GM19099 (cell line): ENCODE results near the gene CDO1.

Source experiments
- POLR2A ChIP-seq: IDR thresholded peaks from 3 replicates; pipeline ENCODE4 v1.6.1; 2011; ENCODE audit warnings: low read depth; ENCODE audit not compliant: insufficient read length; ENCODE audit errors: extremely low read depth

Gene CDO1

DNA sequence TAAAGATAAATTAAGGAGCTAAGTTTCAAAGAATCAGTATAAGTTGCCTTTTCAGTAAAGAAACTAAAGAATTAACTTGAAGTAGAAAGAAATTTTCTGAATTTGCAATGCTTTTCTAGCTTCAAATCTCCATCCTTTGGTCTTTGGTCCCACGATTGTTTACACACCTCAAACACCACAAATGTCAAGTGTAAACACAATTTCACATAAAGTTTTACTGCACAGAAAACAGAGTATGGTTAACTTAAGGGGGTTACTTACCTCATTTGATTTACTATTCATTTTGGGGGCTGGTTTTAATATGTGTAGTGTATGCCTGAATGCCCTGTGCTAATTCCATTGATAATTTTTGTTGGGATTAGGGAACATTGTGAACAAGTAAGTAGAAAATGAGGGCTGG is 4.1 kb downstream of the CDO1 start:
- TF ChIP-seq POLR2A, result no peak

- TF ChIP-seq POLR2A, result no peak
Measured at GRCh38 chr5:115811406-115811805, 5.1 kb downstream of the CDO1 start.

GRCh38 chr5:115810761-115811160 is 5.7 kb downstream of the CDO1 start:
- TF ChIP-seq POLR2A, result no peak

DNA sequence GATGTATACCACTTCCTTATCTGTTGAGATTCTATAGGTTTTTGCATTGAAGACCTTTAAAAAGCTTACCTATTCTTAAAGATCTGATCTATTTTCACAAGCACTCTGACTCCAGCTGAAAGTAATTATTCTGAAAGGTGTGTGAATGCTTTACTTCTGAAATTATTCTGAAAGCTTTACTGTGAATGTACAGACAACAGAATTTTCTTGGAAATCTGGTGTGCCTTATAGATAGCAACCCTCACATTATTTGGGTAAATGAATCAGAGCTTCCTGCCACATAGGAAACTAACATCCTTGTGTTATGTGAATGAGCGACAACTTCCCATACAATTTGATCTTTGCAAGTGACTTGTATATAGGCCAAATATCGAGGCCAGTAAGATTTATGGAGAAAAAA is 6.5 kb downstream of the CDO1 start:
- TF ChIP-seq POLR2A, result no peak

GRCh38 chr5:115807654-115808052 is 8.8 kb downstream of the CDO1 start:
- TF ChIP-seq POLR2A, result no peak

GRCh38 chr5:115806986-115807653 is 9.3 kb downstream of the CDO1 start:
- no peak for TF ChIP-seq POLR2A

DNA sequence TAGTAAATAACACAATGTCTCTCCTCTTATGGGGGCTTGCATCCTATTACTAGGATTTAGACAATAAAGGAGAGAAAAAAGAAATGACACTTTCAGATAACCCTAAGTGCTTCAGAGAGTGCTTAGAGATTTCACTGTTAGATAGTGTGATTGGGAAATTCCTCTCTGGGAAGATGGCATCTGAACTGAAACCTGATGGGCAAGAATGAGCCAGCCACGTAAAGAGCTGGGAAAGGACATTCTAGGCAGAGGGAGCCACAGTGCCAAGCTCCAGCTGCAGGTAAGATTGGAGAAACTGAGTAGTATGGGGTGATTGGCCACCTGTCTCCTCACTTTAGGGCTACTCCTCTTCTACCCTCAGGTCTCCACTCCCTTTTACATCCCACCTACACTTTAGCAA is 14.5 kb downstream of the CDO1 start:
- no peak for TF ChIP-seq POLR2A

GRCh38 chr5:115801152-115801551 is 15.3 kb downstream of the CDO1 start:
- TF ChIP-seq POLR2A, result no peak

DNA sequence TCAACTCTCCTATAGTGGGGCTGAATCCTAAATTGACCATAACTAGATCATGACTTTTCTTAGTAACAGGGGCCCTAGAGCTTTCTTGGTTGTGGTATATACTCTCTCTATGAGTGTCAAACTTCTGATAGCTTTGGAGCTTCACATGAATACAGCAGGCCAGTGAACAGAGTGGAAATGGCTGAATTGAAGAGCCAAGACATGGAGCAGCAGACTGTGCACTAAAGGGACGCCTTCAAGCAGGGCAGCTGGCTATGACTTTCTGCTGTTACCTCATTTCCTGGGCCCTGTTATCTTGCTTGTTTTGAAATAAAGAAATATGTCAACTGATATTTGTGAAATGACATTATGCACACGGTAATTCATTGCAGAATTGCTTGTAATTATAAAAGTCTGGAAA is 16.4 kb downstream of the CDO1 start:
- TF ChIP-seq POLR2A, result no peak

DNA sequence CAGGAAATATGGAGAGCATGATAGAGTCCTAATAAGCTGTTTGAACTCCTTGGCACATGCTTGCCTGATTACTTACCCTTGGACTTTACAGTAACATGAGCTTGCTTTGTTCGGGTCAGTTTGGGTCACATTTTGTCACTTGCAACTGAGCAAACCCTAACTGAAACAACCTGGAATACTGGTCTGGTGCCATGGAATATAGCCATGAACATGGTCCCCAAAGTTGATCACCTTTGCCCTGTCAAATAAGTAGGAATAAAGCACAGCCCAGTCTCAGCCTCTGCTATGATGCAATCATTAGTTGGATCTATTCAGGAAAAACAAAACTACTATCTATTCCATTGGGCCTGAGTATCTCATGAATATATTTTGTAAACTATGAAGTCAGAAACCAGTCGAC is 18.2 kb downstream of the CDO1 start:
- TF ChIP-seq POLR2A, result no peak

DNA sequence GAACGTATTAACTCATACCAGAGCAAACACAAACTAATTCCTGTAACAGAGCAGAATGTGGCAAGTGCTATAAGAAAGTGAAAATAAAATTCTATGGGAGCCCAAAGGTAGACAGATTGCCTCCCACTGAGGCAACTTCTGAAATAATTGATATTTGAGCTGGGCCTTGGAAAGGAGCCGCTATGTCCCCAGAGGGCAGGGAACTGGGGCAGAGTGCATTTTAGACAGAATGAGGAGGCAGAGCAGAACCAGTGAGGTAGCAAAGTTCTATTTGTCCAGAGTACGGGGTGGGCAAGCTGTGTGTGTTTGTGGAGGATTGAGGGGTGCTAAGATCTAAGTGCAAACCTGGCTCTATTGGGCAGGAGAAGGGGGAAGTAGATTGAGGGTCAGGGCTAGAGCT is 19.8 kb downstream of the CDO1 start:
- no peak for TF ChIP-seq POLR2A

- no peak for TF ChIP-seq POLR2A
Measured at GRCh38 chr5:115795700-115796099, 20.8 kb downstream of the CDO1 start.

DNA sequence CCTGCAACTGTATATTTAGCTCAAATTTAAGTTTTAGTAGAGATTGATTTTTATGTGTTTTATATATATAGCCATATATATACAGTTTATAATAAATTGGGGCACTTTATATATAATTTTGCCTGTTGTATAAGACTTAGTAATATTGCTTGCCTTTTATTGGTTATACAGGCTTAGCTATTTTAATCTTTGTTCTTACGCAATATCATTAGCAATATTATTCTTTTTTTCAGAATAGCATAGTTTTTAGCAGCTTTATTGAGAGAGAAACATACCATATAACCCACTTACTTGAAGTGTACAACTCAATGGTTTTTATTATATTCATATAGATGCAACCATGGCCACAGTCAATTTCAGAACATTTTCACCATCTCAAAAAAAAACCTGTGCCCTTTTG is 28.0 kb downstream of the CDO1 start:
- TF ChIP-seq POLR2A, result no peak

DNA sequence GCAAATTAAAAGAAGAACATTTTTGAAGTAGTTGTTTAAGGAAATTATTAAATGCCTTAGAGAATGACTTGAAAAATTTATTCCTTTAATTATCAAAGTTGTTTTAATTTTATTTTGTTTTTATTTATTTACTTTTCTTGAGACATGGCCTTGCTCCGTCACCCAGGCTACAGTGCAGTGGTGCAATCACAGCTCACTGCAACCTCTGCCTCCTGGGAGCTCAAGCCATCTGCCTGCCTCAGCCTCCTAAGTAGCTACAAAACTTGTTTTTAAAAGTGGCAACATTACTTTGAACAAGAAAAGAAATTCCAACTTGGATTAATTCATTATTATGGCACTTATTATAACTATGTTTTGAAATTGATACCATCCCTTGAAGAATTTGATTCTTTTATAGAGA is 29.0 kb downstream of the CDO1 start:
- no peak for TF ChIP-seq POLR2A

DNA sequence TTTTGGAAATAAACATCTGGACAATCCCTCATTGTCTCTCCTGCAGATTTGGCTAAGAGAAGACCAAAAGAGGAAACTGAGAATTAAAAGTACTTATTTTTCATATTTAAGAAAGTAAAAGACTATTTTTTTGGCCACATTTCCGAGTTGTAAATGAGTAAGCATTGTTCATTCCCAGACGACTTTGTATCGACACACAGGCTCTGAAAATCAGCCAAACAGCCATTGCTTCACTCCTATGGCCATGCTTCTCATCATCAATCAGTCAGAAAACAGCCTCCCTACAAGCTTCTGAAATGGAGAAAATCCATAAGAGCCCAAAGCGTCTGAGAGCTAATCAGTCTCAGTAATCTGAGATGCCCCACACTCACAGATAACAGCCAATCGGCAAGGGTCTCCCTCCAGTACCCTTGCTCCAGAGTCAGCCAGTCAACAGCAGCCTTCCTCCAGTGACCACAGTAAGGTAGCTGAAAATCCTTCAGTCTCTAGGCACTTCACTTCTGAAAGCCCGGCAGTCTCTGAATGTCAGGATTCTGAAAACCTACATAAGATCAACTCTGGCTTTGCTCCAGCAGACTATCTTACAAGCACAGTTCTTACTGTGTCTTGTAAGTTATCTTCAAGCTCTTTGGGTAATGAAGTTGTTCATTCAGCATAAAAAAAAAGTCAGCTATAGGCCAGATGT is 30.9 kb downstream of the CDO1 start:
- TF ChIP-seq POLR2A, result no peak

DNA sequence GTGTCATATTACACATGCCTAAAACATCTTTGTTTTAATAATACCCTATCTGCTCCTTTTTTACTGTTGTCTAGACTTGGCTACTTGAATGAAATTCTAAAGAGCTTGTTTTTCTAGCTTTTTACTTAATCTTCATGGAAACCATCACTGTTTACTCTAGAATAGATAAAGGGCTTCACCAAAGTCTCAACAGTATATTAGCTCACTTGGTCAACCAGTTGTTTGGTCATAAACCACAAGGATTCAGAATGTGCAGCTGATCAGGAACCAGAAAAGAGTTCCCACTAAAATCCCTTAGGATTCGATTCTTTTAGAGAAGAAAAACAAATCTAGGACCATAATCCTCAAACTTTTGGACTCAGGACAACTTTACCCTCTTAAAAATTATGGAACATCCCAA is 38.0 kb downstream of the CDO1 start:
- TF ChIP-seq POLR2A, result no peak

DNA sequence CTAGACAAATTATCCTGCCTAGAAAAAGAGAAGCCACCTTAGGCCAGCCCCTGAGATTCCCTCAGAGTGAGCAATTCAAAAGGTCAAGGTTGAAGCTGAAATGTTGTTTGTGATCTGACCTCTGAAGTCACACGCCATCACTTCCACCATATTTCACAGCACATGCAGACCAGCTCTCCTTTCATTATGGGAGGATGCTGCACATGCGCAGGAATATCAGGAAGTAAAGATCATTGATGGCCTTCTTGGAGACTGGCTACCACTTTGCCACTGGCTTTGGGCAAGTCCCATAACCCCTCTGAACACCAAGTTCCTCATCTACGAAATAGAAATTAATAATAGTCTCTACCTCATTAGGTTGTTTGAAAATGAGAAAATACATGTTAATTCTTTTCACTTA is 39.5 kb downstream of the CDO1 start:
- TF ChIP-seq POLR2A, result no peak
